GM18861 (cell line): Measurements from ENCODE around the gene MFSD2A.
"Not testable (repeated sequence)": the region's sequence is repeated elsewhere in the genome, so short reads cannot be mapped to it uniquely, and the experiment has no call there.

Source experiments
- ATAC-seq: cut with Tn5 transposase; IDR thresholded peaks from one replicate; pipeline ENCODE4 v1.9.1; 2021; ENCODE audit not compliant: unreplicated experiment

MFSD2A gene

GRCh38 chr1:39964552-39964951 lies 9.6 kb downstream of the MFSD2A start:
- ATAC-seq: no peak

GRCh38 chr1:39965044-39965443 lies 10.1 kb downstream of the MFSD2A start:
- ATAC-seq: no peak

- ATAC-seq: no peak
Observed at GRCh38 chr1:39969048-39969447, 14.1 kb downstream of the MFSD2A start.

GRCh38 chr1:39969531-39970270 lies 14.8 kb downstream of the MFSD2A start:
- no peak for ATAC-seq

GRCh38 chr1:39970274-39970673 lies 15.3 kb downstream of the MFSD2A start:
- no peak for ATAC-seq

GRCh38 chr1:39971138-39971537 lies 16.2 kb downstream of the MFSD2A start:
- no peak for ATAC-seq

GRCh38 chr1:39973503-39974135 lies 18.7 kb downstream of the MFSD2A start:
- ATAC-seq: no peak

- ATAC-seq: no peak
Observed at GRCh38 chr1:39976732-39977131, 21.8 kb downstream of the MFSD2A start.

- ATAC-seq: no peak
Observed at GRCh38 chr1:39977202-39977601, 22.3 kb downstream of the MFSD2A start.

GRCh38 chr1:39979654-39980053 lies 24.7 kb downstream of the MFSD2A start:
- ATAC-seq: no peak

- no peak for ATAC-seq
Observed at GRCh38 chr1:39980555-39981313, 25.8 kb downstream of the MFSD2A start.

- ATAC-seq: no peak
Observed at GRCh38 chr1:39981385-39981784, 26.4 kb downstream of the MFSD2A start.

- no peak for ATAC-seq
Observed at GRCh38 chr1:39981945-39982344, 27.0 kb downstream of the MFSD2A start.

- ATAC-seq: not testable (repeated sequence)
Observed at GRCh38 chr1:39984480-39984879, 29.5 kb downstream of the MFSD2A start.

GRCh38 chr1:39984951-39985350 lies 30.0 kb downstream of the MFSD2A start:
- ATAC-seq: no peak

- no peak for ATAC-seq
Observed at GRCh38 chr1:39987869-39988268, 32.9 kb downstream of the MFSD2A start.

GRCh38 chr1:39988618-39989343 lies 33.8 kb downstream of the MFSD2A start:
- ATAC-seq: no peak

- no peak for ATAC-seq
Observed at GRCh38 chr1:39990428-39990827, 35.5 kb downstream of the MFSD2A start.

- ATAC-seq: no peak
Observed at GRCh38 chr1:39992234-39992633, 37.3 kb downstream of the MFSD2A start.

GRCh38 chr1:39992888-39993287 lies 37.9 kb downstream of the MFSD2A start:
- ATAC-seq: no peak

GRCh38 chr1:39995973-39996393 lies 41.0 kb downstream of the MFSD2A start:
- ATAC-seq: peak; percentile 63
